ENCODE results near the gene HSPH1.

DNA sequence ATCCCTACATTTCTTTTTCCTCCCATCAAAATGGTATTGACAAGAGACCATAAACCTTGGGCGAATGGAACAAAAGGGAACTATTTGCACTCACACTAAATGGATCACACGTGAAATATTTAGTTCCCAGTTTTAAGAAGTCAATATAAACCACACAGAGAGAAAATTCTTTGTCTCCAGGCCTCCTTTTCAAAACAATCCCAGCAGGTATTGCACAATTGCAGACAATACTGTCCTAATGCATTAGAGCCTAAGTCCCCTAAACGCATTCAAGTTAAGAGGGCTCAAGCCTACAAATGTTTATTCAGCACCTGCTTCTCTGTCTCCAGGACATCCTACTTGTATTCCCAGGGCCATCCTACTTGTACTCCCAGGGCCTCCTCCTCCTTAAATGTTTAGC, 36.8 kb upstream of the HSPH1 start:
- TF ChIP-seq, protein P1, sequence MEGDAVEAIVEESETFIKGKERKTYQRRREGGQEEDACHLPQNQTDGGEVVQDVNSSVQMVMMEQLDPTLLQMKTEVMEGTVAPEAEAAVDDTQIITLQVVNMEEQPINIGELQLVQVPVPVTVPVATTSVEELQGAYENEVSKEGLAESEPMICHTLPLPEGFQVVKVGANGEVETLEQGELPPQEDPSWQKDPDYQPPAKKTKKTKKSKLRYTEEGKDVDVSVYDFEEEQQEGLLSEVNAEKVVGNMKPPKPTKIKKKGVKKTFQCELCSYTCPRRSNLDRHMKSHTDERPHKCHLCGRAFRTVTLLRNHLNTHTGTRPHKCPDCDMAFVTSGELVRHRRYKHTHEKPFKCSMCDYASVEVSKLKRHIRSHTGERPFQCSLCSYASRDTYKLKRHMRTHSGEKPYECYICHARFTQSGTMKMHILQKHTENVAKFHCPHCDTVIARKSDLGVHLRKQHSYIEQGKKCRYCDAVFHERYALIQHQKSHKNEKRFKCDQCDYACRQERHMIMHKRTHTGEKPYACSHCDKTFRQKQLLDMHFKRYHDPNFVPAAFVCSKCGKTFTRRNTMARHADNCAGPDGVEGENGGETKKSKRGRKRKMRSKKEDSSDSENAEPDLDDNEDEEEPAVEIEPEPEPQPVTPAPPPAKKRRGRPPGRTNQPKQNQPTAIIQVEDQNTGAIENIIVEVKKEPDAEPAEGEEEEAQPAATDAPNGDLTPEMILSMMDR (IDR thresholded peaks at IDR 0.05 in 2 of 3, conservative IDR thresholded peaks at IDR 0.05 in 1 of 3; ENCODE audit: control insufficient read depth in 2 of 3, extremely low read depth in 1 of 3, insufficient read depth in 1 of 3, low read depth in 3 of 3, low read length in 3 of 3) = no peak
- TF ChIP-seq, protein P2, sequence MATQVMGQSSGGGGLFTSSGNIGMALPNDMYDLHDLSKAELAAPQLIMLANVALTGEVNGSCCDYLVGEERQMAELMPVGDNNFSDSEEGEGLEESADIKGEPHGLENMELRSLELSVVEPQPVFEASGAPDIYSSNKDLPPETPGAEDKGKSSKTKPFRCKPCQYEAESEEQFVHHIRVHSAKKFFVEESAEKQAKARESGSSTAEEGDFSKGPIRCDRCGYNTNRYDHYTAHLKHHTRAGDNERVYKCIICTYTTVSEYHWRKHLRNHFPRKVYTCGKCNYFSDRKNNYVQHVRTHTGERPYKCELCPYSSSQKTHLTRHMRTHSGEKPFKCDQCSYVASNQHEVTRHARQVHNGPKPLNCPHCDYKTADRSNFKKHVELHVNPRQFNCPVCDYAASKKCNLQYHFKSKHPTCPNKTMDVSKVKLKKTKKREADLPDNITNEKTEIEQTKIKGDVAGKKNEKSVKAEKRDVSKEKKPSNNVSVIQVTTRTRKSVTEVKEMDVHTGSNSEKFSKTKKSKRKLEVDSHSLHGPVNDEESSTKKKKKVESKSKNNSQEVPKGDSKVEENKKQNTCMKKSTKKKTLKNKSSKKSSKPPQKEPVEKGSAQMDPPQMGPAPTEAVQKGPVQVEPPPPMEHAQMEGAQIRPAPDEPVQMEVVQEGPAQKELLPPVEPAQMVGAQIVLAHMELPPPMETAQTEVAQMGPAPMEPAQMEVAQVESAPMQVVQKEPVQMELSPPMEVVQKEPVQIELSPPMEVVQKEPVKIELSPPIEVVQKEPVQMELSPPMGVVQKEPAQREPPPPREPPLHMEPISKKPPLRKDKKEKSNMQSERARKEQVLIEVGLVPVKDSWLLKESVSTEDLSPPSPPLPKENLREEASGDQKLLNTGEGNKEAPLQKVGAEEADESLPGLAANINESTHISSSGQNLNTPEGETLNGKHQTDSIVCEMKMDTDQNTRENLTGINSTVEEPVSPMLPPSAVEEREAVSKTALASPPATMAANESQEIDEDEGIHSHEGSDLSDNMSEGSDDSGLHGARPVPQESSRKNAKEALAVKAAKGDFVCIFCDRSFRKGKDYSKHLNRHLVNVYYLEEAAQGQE (IDR thresholded peaks at IDR 0.05; ENCODE audit: low read depth, low read length) = no peak
- TF ChIP-seq, protein P3, sequence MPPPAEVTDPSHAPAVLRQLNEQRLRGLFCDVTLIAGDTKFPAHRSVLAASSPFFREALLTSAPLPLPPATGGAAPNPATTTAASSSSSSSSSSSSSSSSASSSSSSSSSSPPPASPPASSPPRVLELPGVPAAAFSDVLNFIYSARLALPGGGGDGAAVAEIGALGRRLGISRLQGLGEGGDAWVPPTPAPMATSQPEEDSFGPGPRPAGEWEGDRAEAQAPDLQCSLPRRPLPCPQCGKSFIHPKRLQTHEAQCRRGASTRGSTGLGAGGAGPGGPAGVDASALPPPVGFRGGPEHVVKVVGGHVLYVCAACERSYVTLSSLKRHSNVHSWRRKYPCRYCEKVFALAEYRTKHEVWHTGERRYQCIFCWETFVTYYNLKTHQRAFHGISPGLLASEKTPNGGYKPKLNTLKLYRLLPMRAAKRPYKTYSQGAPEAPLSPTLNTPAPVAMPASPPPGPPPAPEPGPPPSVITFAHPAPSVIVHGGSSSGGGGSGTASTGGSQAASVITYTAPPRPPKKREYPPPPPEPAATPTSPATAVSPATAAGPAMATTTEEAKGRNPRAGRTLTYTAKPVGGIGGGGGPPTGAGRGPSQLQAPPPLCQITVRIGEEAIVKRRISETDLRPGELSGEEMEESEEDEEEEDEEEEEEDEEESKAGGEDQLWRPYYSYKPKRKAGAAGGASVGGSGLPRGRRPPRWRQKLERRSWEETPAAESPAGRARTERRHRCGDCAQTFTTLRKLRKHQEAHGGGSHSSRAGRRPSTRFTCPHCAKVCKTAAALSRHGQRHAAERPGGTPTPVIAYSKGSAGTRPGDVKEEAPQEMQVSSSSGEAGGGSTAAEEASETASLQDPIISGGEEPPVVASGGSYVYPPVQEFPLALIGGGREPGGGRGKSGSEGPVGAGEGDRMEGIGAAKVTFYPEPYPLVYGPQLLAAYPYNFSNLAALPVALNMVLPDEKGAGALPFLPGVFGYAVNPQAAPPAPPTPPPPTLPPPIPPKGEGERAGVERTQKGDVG (CRISPR knock-in tag; IDR thresholded peaks at IDR 0.05) = no peak
- TF ChIP-seq RELA (IDR thresholded peaks at IDR 0.05; ENCODE audit: borderline replicate concordance, partially characterized antibody) (no peak), CHD1 (IDR thresholded peaks at IDR 0.05; ENCODE audit: low read depth, low read length) (no peak), KDM1A (IDR thresholded peaks at IDR 0.05; ENCODE audit: borderline replicate concordance) (no peak), CEBPB (IDR thresholded peaks at IDR 0.05; ENCODE audit: borderline replicate concordance in 1 of 2, low read depth in 2 of 2, low read length in 2 of 2) (no peak)
